KBM-7 (cell line): Measurements from ENCODE around the gene AMBP.

ENCODE experiments used
- DNase-seq: peaks from one replicate; pipeline ENCODE4 v3.0.0-alpha.2; 2015
- in situ Hi-C: fragments of 300-500 bp; cut with MboI; formaldehyde crosslinking; loops from 2 replicates; pipeline ENCODE4 v1.14.3; 2020; ENCODE audit warnings: low sequenced_read_pairs, low pct_unique_long_range_greater_than_20kb, mixed read lengths

The AMBP gene

GRCh38 chr9:114025196-114025753 lies 52.8 kb downstream of the AMBP start:
- in situ Hi-C loops = no loop called here

GRCh38 chr9:114023961-114024360 lies 54.1 kb downstream of the AMBP start:
- in situ Hi-C loops = no loop called here
- no peak for DNase-seq

More at GRCh38 chr9:114025196-114025753, 52.8 kb downstream of the AMBP start:
- DNase-seq = no peak

- in situ Hi-C loops = no loop called here
- DNase-seq = no peak
Observed at GRCh38 chr9:114021578-114021977, 56.5 kb downstream of the AMBP start.

GRCh38 chr9:114017741-114018715 lies 60.1 kb downstream of the AMBP start:
- in situ Hi-C loops = no loop called here
- no peak for DNase-seq

- no peak for DNase-seq
- in situ Hi-C loops = no loop called here
Observed at GRCh38 chr9:114016629-114017423, 61.3 kb downstream of the AMBP start.

GRCh38 chr9:114016101-114016500 lies 62.0 kb downstream of the AMBP start:
- no peak for DNase-seq

GRCh38 chr9:114015607-114016006 lies 62.5 kb downstream of the AMBP start:
- in situ Hi-C loops = no loop called here
- DNase-seq = no peak

More at GRCh38 chr9:114016101-114016500, 62.0 kb downstream of the AMBP start:
- in situ Hi-C loops = no loop called here

- DNase-seq = no peak
- in situ Hi-C loops = no loop called here
Observed at GRCh38 chr9:114014044-114014443, 64.1 kb downstream of the AMBP start.

- in situ Hi-C loops = no loop called here
- no peak for DNase-seq
Observed at GRCh38 chr9:114012126-114012525, 66.0 kb downstream of the AMBP start.

- in situ Hi-C loops = no loop called here
- no peak for DNase-seq
Observed at GRCh38 chr9:114011313-114011712, 66.8 kb downstream of the AMBP start.
